T-helper 1 cell treated with Interleukin-12 subunit alpha and Interleukin-12 subunit beta and Interleukin-4 antibody, amounts not matched to agents 30 μg/mL and 1 μg/mL, for 36 hours (primary cell): ENCODE results near the gene UTP18.
"Not testable (repeated sequence)": the region's sequence is repeated elsewhere in the genome, so short reads cannot be mapped to it uniquely, and the experiment has no call there.

Experiments
- H3K27ac Mint-ChIP-seq: one replicate; pipeline ENCODE4 v1.8.0; 2021; ENCODE audit warnings: mild to moderate bottlenecking, mixed read lengths
- H3K27me3 Mint-ChIP-seq: one replicate; pipeline ENCODE4 v1.8.0; 2021; ENCODE audit warnings: low read depth, mixed read lengths
- H3K36me3 Mint-ChIP-seq: one replicate; pipeline ENCODE4 v1.8.0; 2021; ENCODE audit warnings: low read depth, mixed read lengths
- H3K4me1 Mint-ChIP-seq: one replicate; pipeline ENCODE4 v1.8.0; 2021; ENCODE audit warnings: low read depth, mixed read lengths
- H3K4me3 Mint-ChIP-seq: one replicate; pipeline ENCODE4 v1.8.0; 2021; ENCODE audit warnings: mild to moderate bottlenecking, moderate library complexity, mixed read lengths
- H3K9me3 Mint-ChIP-seq: one replicate; pipeline ENCODE4 v1.8.0; 2021; ENCODE audit warnings: mixed read lengths

The UTP18 gene

GRCh38 chr17:51272812-51273211 is 12.5 kb downstream of the UTP18 start:
- Mint-ChIP-seq H3K9me3 (no peaks in the 10 kb centered on the region), H3K27me3 (no peaks in the 10 kb centered on the region), H3K36me3 (peaks cover 36% of the 10 kb centered on the region), H3K4me1 (peaks cover 10% of the 10 kb centered on the region), H3K27ac (no peak overlapping the region), H3K4me3 (no peak overlapping the region)

DNA sequence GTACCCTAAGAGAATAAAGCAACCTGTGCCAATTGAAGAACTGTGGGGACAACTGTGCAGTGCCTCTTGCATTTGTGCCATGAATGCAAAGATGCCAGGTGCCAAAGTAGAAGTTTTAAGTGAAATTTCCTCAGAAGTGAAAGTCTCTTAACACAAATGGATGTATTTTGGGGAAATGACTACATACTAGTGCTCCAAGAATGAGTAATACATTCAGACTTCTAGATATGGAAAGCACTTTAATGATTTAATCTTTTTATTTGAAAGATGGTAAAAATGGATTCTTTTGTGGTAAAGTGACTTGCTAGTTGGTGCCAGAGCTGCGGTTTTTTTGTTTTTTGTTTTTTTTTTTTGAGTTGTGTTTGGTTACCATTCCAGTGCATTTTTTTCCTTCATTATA is 15.0 kb downstream of the UTP18 start:
- H3K27me3 Mint-ChIP-seq, result no peaks in the 10 kb centered on the region
- no peak overlapping the region for H3K27ac Mint-ChIP-seq
- H3K4me3 Mint-ChIP-seq, result no peak overlapping the region
- peaks cover 37% of the 10 kb centered on the region for H3K36me3 Mint-ChIP-seq
- no peaks in the 10 kb centered on the region for H3K9me3 Mint-ChIP-seq
- H3K4me1 Mint-ChIP-seq, result peaks cover 6% of the 10 kb centered on the region

GRCh38 chr17:51279183-51279582 is 18.8 kb downstream of the UTP18 start:
- H3K36me3 Mint-ChIP-seq, result peaks cover 38% of the 10 kb centered on the region
- H3K4me1 Mint-ChIP-seq, result peaks cover 5% of the 10 kb centered on the region
- no peaks in the 10 kb centered on the region for H3K27me3 Mint-ChIP-seq
- H3K4me3 Mint-ChIP-seq, result no peak overlapping the region
- no peaks in the 10 kb centered on the region for H3K9me3 Mint-ChIP-seq
- H3K27ac Mint-ChIP-seq, result no peak overlapping the region

GRCh38 chr17:51287412-51287811 is 27.1 kb downstream of the UTP18 start:
- Mint-ChIP-seq H3K27ac (no peak overlapping the region), H3K27me3 (no peaks in the 10 kb centered on the region), H3K4me1 (peaks cover 5% of the 10 kb centered on the region), H3K9me3 (no peaks in the 10 kb centered on the region), H3K36me3 (peaks cover 35% of the 10 kb centered on the region), H3K4me3 (no peak overlapping the region)

DNA sequence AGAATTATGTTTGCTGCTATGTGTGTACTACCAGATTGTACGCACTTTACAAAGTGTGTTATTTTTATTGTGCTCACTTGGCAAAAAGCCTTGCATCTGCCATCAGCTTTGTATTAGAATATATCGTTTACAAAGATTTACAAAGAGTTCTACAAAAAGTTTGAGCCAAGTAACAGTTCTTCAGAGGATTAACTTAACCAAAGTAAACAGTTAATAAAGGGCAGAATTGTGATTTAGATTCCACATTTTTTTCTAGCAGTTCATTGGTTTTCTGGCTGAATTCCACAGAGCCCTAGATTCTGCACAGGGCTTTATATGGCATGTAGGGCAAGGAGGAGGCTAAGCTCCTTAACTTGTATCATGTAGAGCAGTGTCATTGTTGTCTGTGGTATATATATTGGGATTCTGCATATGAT is 29.4 kb downstream of the UTP18 start:
- Mint-ChIP-seq H3K36me3 (peaks cover 45% of the 10 kb centered on the region), H3K27me3 (no peaks in the 10 kb centered on the region), H3K9me3 (no peaks in the 10 kb centered on the region), H3K27ac (no peak overlapping the region), H3K4me1 (peaks cover 2% of the 10 kb centered on the region), H3K4me3 (no peak overlapping the region)

DNA sequence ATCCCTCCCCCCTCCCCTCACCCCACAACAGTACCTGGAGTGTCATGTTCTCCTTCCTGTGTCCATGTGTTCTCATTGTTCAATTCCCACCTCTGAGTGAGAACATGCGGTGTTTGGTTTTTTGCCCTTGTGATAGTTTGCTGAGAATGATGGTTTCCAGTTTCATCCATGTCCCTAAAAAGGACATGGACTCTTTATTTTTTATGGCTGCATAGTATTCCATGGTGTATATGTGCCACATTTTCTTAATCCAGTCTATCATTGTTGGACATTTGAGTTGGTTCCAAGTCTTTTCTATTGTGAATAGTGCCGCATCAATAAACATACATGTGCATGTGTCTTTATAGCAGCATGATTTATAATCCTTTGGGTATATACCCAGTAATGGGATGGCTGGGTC is 34.0 kb downstream of the UTP18 start:
- H3K4me3 Mint-ChIP-seq, H3K9me3 Mint-ChIP-seq, H3K27ac Mint-ChIP-seq, H3K4me1 Mint-ChIP-seq, H3K27me3 Mint-ChIP-seq: not testable (repeated sequence)
- H3K36me3 Mint-ChIP-seq, result peaks cover 42% of the 10 kb centered on the region

DNA sequence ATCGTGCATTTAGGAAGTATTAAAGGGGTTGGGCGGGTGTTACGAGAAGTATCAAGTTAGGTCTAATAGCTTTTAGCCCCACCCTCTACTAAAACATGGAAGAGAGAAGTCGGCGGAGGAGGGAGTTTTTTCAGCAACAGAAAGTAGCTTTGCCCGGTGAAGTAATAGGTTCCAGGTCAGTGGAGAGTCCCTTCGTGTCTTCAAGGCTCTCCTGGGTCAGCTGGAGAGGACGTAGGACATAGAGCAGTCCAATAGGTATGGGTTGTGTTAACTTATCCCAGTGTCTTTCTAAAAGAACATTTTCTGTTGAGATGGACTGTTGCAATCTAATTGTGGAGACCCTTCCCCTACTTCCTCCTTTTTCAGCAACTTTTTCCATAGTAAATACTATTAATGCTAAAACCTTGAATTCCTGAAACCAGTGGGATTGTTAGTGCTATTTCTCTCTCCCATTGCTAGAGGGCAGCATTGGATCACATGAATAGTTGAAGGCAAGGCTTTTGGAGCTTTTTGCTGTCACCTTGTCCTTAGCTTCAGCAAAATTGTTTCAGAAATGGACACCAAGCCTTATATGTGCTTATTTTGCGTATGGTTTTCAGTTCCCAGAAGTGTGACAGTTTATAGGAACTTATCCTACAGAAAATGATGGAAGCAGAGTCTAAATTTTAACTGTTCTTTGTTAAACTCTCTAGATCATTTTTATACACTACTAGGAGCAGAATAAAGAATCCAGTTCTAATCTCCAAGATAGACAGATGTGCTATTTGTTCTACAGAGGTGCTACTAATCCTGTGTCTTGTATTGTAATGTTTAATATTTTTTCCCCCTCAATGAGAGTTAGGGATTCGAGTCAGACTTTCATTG is 38.4 kb downstream of the UTP18 start:
- Mint-ChIP-seq H3K4me3 (no peak overlapping the region), H3K9me3 (no peaks in the 10 kb centered on the region), H3K4me1 (peaks cover 6% of the 10 kb centered on the region), H3K27me3 (no peaks in the 10 kb centered on the region), H3K36me3 (peaks cover 19% of the 10 kb centered on the region), H3K27ac (no peak overlapping the region)

DNA sequence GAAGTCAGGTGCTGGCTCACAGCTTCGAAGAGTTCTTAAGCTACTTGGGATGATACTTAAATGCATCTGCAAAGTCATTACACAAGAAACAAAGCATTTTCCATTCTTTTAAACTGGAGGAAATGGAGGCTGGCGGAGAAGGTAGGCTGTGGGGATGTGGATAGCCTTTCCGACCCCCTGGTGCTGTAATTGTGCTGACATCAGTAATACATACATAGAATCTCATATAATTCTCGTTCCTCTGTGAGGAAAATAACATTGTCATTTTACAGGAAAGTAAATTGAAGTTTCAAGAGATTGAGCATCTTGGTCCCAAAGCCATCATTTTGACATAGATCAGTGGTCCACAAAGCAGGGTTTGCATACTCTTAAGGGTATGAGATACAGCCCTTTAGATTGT is 39.5 kb downstream of the UTP18 start:
- Mint-ChIP-seq H3K4me1 (peaks cover 6% of the 10 kb centered on the region), H3K9me3 (no peaks in the 10 kb centered on the region), H3K4me3 (no peak overlapping the region), H3K27me3 (no peaks in the 10 kb centered on the region), H3K36me3 (peaks cover 12% of the 10 kb centered on the region), H3K27ac (no peak overlapping the region)

DNA sequence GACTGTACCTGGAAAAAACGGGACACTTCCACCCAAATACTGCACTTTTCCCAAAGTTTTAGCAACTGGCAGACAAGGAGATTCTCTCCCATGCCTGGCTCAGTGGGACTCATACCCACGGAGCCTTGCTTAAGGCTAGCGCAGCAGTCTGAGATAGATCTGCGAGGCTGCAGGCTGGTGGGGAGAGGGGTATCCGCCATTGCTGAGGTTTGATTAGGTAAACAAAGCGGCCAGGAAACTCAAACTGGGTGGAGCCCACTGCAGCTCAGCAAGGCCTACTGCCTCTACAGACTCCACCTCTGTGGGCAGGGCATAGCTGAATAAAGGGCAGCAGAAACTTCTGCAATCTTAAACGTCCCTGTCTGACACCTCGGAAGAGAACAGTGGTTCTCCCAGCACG is 44.8 kb downstream of the UTP18 start:
- peaks cover 24% of the 10 kb centered on the region for H3K27me3 Mint-ChIP-seq
- no peaks in the 10 kb centered on the region for H3K36me3 Mint-ChIP-seq
- H3K27ac Mint-ChIP-seq, result no peak overlapping the region
- H3K9me3 Mint-ChIP-seq, result peaks cover 8% of the 10 kb centered on the region
- H3K4me1 Mint-ChIP-seq, result no peaks in the 10 kb centered on the region
- no peak overlapping the region for H3K4me3 Mint-ChIP-seq

DNA sequence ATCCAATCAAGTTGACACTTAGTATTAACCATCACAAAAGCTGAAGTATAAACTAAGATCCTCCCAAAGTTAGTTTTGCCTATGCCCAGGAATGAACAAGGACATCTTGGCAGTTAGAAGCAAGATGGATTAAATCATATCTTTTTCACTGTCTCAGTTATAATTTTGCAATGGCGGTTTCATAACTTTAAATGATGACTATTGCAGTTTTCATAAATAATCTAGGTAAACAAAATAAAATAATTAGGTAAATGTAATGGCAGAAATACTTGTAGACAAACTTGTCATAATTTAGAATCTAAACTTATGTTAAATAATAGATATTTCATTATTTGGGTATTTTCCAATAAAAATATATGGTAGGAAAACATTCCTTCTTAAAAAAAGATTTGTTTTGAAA is 51.7 kb downstream of the UTP18 start:
- not testable (repeated sequence) for H3K4me1 Mint-ChIP-seq, H3K36me3 Mint-ChIP-seq, H3K27ac Mint-ChIP-seq, H3K4me3 Mint-ChIP-seq
- H3K9me3 Mint-ChIP-seq, result peaks cover 12% of the 10 kb centered on the region
- H3K27me3 Mint-ChIP-seq, result peaks cover 18% of the 10 kb centered on the region

GRCh38 chr17:51319186-51319585 is 58.8 kb downstream of the UTP18 start:
- Mint-ChIP-seq H3K4me1 (no peaks in the 10 kb centered on the region), H3K36me3 (no peaks in the 10 kb centered on the region), H3K27me3 (peaks cover 6% of the 10 kb centered on the region), H3K4me3 (no peak overlapping the region), H3K9me3 (peaks cover 17% of the 10 kb centered on the region), H3K27ac (no peak overlapping the region)

DNA sequence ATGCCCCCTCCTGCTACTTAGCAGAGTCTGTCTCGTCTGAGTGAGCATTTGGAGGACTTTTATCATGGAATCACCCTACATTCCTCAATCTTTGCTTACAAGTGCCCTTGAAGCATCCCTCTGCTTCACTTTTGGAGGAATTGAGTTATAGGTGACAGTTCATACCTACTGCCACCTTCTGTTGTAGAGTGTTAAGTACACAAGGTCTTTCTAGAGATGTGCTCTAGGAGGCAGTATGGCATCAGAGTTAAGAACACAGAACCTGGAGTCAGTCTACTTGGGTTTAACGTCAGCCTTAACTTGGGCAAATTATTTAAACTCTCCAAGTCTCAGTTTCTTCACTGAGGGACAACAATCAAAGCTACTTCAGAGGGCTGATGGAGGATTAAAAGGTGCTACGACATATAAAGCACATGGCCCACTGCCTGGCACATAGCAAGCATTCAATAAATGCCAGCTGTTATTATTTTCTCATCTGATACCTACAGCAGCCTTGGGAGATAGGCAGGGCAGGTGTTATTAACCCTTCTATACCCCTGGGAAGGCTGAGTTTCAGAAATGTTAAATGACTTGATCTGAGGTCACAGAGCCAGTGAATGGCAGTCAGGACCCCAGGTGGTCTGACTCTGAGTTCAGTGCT is 62.2 kb downstream of the UTP18 start:
- Mint-ChIP-seq H3K27ac (no peak overlapping the region), H3K27me3 (peaks cover 21% of the 10 kb centered on the region), H3K4me1 (no peaks in the 10 kb centered on the region), H3K4me3 (no peak overlapping the region), H3K9me3 (peaks cover 8% of the 10 kb centered on the region), H3K36me3 (no peaks in the 10 kb centered on the region)

DNA sequence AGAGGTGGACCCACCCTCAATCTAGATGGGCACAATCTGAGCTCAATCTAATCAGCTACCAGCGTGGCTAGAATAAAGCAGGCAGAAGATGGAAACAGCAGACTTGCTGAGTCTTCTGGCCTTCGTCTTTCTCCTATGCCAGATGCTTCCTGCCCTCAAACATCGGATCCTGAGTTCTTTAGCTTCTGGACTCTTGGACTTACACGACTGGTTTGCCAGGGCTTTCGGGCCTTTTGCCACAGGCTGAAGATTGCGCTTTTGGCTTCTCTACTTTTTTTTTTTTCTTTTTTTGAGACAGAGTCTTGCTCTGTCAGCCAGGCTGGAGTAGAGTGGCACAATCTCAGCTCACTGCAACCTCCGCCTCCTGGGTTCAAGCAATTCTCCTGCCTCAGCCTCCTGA is 65.1 kb downstream of the UTP18 start:
- H3K36me3 Mint-ChIP-seq, result no peaks in the 10 kb centered on the region
- H3K27ac Mint-ChIP-seq, result no peak overlapping the region
- no peaks in the 10 kb centered on the region for H3K9me3 Mint-ChIP-seq
- H3K4me3 Mint-ChIP-seq, result no peak overlapping the region
- peaks cover 29% of the 10 kb centered on the region for H3K27me3 Mint-ChIP-seq
- no peaks in the 10 kb centered on the region for H3K4me1 Mint-ChIP-seq

- H3K9me3 Mint-ChIP-seq, H3K36me3 Mint-ChIP-seq, H3K27ac Mint-ChIP-seq, H3K4me1 Mint-ChIP-seq, H3K4me3 Mint-ChIP-seq: not testable (repeated sequence)
- H3K27me3 Mint-ChIP-seq, result peaks cover 25% of the 10 kb centered on the region
Measured at GRCh38 chr17:51330861-51331503, 70.6 kb downstream of the UTP18 start.

- Mint-ChIP-seq H3K4me1 (no peaks in the 10 kb centered on the region), H3K27me3 (peaks cover 4% of the 10 kb centered on the region), H3K36me3 (no peaks in the 10 kb centered on the region), H3K9me3 (no peaks in the 10 kb centered on the region), H3K27ac (no peak overlapping the region), H3K4me3 (no peak overlapping the region)
Measured at GRCh38 chr17:51335006-51335590, 74.8 kb downstream of the UTP18 start.
